H7 (cell line): ENCODE data around the gene SPATA7. TPM values are rescaled to one million over a fixed set of nuclear protein-coding genes. Genes with fewer than 3 reads are reported as not detected.
A peak's percentile ranks its signal among the peaks of the same experiment; 100 is the strongest.

ENCODE experiments used
- DNase-seq: peaks from one replicate; pipeline ENCODE4 v3.0.0; 2012
- H3K27me3 ChIP-seq: 2 replicates; pipeline ENCODE4 v1.6.0; 2011; ENCODE audit warnings: mild to moderate bottlenecking, low read length; ENCODE audit not compliant: control insufficient read depth, insufficient read depth
- H3K36me3 ChIP-seq: replicated peaks from 2 replicates; pipeline ENCODE4 v1.5.1; 2011; ENCODE audit warnings: low read length; ENCODE audit not compliant: control insufficient read depth, insufficient read depth
- H3K4me3 ChIP-seq: 2 replicates; pipeline ENCODE4 v1.5.1; 2011; ENCODE audit warnings: low read depth, mild to moderate bottlenecking, control low read depth, low read length, moderate library complexity; ENCODE audit not compliant: insufficient read depth
- total RNA-seq: library from RNA; depleted of rRNA; stranded (reverse); fragments of >200 nt; shearing (Covaris generic); gene quantifications from 2 replicates; pipeline ENCODE4 v1.2.3, GENCODE V29; 2014; rRNA removed

The SPATA7 gene
- total RNA-seq, 1 experiment from 2014 or later = 8.4 TPM

DNA sequence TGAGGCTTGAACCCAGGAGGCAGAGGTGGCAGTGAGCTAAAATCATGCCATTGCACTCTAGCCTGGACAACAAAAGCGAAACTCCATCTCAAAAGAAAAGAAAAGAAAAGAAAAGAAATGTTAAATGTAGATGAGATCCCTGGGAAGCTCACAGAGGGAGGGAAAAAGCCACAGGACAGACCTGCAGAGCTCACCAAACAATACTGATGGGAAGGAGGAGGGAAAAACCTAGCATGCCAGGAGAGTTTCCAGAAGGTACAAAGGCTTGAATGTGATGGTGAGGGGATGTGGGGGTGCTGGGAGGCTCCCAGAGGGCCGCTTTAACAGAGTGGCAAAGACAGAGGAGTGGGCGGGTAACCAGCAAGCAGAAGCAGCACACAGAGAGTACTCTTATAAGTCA lies 97.1 kb downstream of the SPATA7 start:
- H3K36me3 ChIP-seq = no peaks in the 10 kb centered on the region; the same call in 1 of the 2 replicates
- DNase-seq = peak; percentile 75
- no peaks in the 10 kb centered on the region for H3K27me3 ChIP-seq
- no peak overlapping the region for H3K4me3 ChIP-seq

Other genes with a start within 250 kb of the SPATA7 start
- gene KCNK10, start 62.4 kb upstream of the SPATA7 start, total RNA-seq = 0.03 TPM in 1 of 2 replicates, not detected in the other
- gene PTPN21, start 169.3 kb downstream of the SPATA7 start, total RNA-seq = 3.5 and 6.1 TPM in 2 replicates
- 65.6 and 69.3 TPM in 2 replicates for gene ZC3H14, start 177.4 kb downstream of the SPATA7 start, total RNA-seq